Neural progenitor cell (in vitro differentiated cells): ENCODE data around the gene LGMN. TPM values are rescaled to one million over a fixed set of nuclear protein-coding genes. Genes with fewer than 3 reads are reported as not detected.
A peak's percentile ranks its signal among the peaks of the same experiment; 100 is the strongest.

Experiments
- DNase-seq: peaks from one replicate; pipeline ENCODE4 v3.0.0-alpha.2; 2016; ENCODE audit warnings: low spot score
- H2AFZ ChIP-seq: fragments of 200-600 bp; sonication (generic); replicated peaks from 2 replicates; pipeline ENCODE4 v1.6.1; 2016; ENCODE audit warnings: antibody characterized with exemption
- H3F3A ChIP-seq: fragments of 200-600 bp; sonication (generic); 2 replicates; pipeline ENCODE4 v1.6.1; 2016; ENCODE audit warnings: antibody characterized with exemption, low read depth
- H3K27ac ChIP-seq: fragments of 200-600 bp; sonication (generic); 2 replicates; pipeline ENCODE4 v1.5.1; 2016; ENCODE audit warnings: mild to moderate bottlenecking
- H3K27me3 ChIP-seq: fragments of 200-600 bp; sonication (generic); 2 replicates; pipeline ENCODE4 v1.6.1; 2016; ENCODE audit warnings: mild to moderate bottlenecking, moderate library complexity
- H3K36me3 ChIP-seq: fragments of 200-600 bp; sonication (generic); 2 replicates; pipeline ENCODE4 v1.5.1; 2016
- H3K4me1 ChIP-seq: fragments of 200-600 bp; sonication (generic); 2 replicates; pipeline ENCODE4 v1.6.1; 2016; ENCODE audit warnings: mixed run types
- H3K4me2 ChIP-seq: fragments of 200-600 bp; sonication (generic); 2 replicates; pipeline ENCODE4 v1.6.1; 2016
- H3K4me3 ChIP-seq: fragments of 200-600 bp; sonication (generic); 2 replicates; pipeline ENCODE4 v1.5.1; 2016
- H3K79me2 ChIP-seq: fragments of 200-600 bp; sonication (generic); 2 replicates; pipeline ENCODE4 v1.6.1; 2016; ENCODE audit warnings: low read depth
- H3K9ac ChIP-seq: fragments of 200-600 bp; sonication (generic); 2 replicates; pipeline ENCODE4 v1.6.1; 2016
- H3K9me3 ChIP-seq: fragments of 200-600 bp; sonication (generic); 2 replicates; pipeline ENCODE4 v1.5.1; 2016; ENCODE audit warnings: low read depth
- H4K20me1 ChIP-seq: fragments of 200-600 bp; sonication (generic); 2 replicates; pipeline ENCODE4 v1.6.1; 2016; ENCODE audit warnings: low read depth
- H3K27ac Mint-ChIP-seq: 3 replicates; pipeline ENCODE4 v1.8.0; 2021; ENCODE audit warnings: mixed read lengths
- H3K27me3 Mint-ChIP-seq: 2 replicates; pipeline ENCODE4 v1.8.0; 2022; ENCODE audit warnings: low read depth, mild to moderate bottlenecking, inconsistent platforms, moderate library complexity, mixed read lengths; ENCODE audit not compliant: insufficient read depth
- H3K36me3 Mint-ChIP-seq: 3 replicates; pipeline ENCODE4 v1.8.0; 2021; ENCODE audit warnings: mixed read lengths
- H3K4me1 Mint-ChIP-seq: 3 replicates; pipeline ENCODE4 v1.8.0; 2021; ENCODE audit warnings: mixed read lengths
- H3K4me3 Mint-ChIP-seq: 3 replicates; pipeline ENCODE4 v1.8.0; 2021; ENCODE audit warnings: mild to moderate bottlenecking, moderate library complexity, mixed read lengths
- H3K9me3 Mint-ChIP-seq: 3 replicates; pipeline ENCODE4 v1.8.0; 2020; ENCODE audit warnings: mixed read lengths
- EZH2 ChIP-seq: fragments of 200-600 bp; sonication (generic); IDR thresholded peaks from 2 replicates; pipeline ENCODE4 v1.6.1; 2017; ENCODE audit warnings: antibody characterized with exemption, mild to moderate bottlenecking, moderate library complexity
- EZH2phosphoT487 ChIP-seq: fragments of 200-600 bp; sonication (generic); IDR thresholded peaks from 2 replicates; pipeline ENCODE4 v1.6.1; 2017; ENCODE audit warnings: antibody characterized with exemption
- total RNA-seq: library from RNA; depleted of rRNA; stranded (reverse); fragments of >200 nt; gene quantifications from 2 replicates; pipeline ENCODE4 v1.2.3, GENCODE V29; 2015; ENCODE audit warnings: low replicate concordance
- TF ChIP-seq, protein P1 (sequence below): fragments of 200-600 bp; sonication (generic); IDR thresholded peaks from 2 replicates; pipeline ENCODE4 v1.5.1; 2017; ENCODE audit warnings: antibody characterized with exemption, mild to moderate bottlenecking

LGMN gene
- total RNA-seq, 1 donor from 2014 or later, result 87.0 TPM

DNA sequence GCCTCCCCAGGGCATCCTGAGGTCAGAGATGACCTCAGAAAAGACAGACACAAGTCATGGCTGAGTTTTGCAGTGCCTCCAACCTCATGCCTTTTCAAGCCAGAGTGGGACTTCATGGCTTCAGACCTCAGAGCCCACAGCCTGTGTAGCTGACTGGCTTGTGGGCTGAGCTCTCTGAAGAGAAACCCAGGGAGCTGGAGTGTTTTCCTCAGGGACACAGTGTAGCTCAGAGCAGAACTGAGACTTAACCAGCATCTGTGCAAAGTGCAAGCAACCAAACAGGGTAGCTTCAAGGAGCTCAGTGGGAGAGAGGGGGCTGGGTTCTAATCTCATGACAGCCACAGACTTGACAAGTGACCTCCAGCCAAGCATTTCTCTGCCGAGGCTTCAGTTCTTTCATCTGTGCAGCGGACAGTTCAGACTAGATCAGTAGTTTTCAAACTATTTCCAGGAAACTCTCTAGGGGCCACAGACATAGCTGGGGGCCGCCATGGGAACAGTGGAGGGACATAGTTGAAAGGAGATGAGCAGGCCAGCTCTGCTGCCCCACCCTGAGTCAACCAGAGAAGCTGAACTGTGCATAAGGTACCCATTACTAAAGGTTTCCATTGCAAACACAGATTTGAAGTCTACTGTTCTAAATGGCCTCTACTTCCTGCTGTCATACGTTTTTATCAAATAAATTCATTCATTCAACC lies 80.0 kb downstream of the LGMN start:
- DNase-seq, result no peak
- Histone ChIP-seq H3K79me2 (no peaks in the 10 kb centered on the region), H3K4me1 (no peaks in the 10 kb centered on the region), H3K27me3 (no peaks in the 10 kb centered on the region), H3K9ac (no peak overlapping the region), H3K4me2 (no peak overlapping the region), H3K4me3 (no peak overlapping the region), H3K36me3 (no peaks in the 10 kb centered on the region), H4K20me1 (no peaks in the 10 kb centered on the region), H3K27ac (no peak overlapping the region), H3K9me3 (no peaks in the 10 kb centered on the region), H2AFZ (no peak overlapping the region), H3F3A (no peaks in the 10 kb centered on the region)
- Mint-ChIP-seq H3K27me3 (peaks cover 4% of the 10 kb centered on the region), H3K9me3 (peaks cover 2% of the 10 kb centered on the region), H3K36me3 (no peaks in the 10 kb centered on the region), H3K4me3 (no peak overlapping the region), H3K4me1 (peaks cover 6% of the 10 kb centered on the region), H3K27ac (no peak overlapping the region)
- TF ChIP-seq, protein P1, sequence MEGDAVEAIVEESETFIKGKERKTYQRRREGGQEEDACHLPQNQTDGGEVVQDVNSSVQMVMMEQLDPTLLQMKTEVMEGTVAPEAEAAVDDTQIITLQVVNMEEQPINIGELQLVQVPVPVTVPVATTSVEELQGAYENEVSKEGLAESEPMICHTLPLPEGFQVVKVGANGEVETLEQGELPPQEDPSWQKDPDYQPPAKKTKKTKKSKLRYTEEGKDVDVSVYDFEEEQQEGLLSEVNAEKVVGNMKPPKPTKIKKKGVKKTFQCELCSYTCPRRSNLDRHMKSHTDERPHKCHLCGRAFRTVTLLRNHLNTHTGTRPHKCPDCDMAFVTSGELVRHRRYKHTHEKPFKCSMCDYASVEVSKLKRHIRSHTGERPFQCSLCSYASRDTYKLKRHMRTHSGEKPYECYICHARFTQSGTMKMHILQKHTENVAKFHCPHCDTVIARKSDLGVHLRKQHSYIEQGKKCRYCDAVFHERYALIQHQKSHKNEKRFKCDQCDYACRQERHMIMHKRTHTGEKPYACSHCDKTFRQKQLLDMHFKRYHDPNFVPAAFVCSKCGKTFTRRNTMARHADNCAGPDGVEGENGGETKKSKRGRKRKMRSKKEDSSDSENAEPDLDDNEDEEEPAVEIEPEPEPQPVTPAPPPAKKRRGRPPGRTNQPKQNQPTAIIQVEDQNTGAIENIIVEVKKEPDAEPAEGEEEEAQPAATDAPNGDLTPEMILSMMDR, result no peak

DNA sequence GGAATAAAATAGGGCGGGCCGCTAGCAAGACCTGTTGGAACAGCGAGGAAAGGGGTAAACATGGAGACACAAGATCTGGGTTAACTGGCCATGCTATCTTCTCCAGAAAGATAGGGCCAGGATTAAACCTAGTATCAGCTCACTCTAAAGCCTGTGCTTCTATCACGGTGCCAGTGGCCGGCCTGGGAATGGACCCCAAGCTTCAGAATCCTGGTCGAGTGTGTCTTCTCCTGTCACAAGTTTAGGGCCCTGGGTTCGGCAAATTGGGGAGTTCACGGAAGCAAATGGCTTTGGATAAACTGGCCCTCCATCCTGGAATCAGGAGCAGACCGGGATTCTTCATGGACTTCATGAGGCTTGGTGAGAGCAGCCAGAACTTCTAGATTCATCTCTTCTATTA lies 82.2 kb downstream of the LGMN start:
- no peaks in the 10 kb centered on the region for H4K20me1 ChIP-seq
- Mint-ChIP-seq H3K27ac (peak overlapping the region; percentile 43), H3K4me1 (peaks cover 11% of the 10 kb centered on the region), H3K36me3 (no peaks in the 10 kb centered on the region), H3K9me3 (peaks cover 2% of the 10 kb centered on the region), H3K4me3 (no peak overlapping the region), H3K27me3 (peaks cover 6% of the 10 kb centered on the region)
- no peaks in the 10 kb centered on the region for H3K4me1 ChIP-seq
- no peaks in the 10 kb centered on the region for H3K27me3 ChIP-seq
- no peak overlapping the region for H3K9ac ChIP-seq
- no peak overlapping the region for H3K4me2 ChIP-seq
- no peaks in the 10 kb centered on the region for H3K79me2 ChIP-seq
- no peak for TF ChIP-seq EZH2
- no peak for TF ChIP-seq EZH2phosphoT487
- TF ChIP-seq, protein P1, result no peak
- no peaks in the 10 kb centered on the region for H3K9me3 ChIP-seq
- H3K36me3 ChIP-seq, result no peaks in the 10 kb centered on the region
- H3K27ac ChIP-seq, result no peak overlapping the region
- no peak for DNase-seq
- no peak overlapping the region for H3K4me3 ChIP-seq
- H2AFZ ChIP-seq, result no peak overlapping the region
- no peaks in the 10 kb centered on the region for H3F3A ChIP-seq

DNA sequence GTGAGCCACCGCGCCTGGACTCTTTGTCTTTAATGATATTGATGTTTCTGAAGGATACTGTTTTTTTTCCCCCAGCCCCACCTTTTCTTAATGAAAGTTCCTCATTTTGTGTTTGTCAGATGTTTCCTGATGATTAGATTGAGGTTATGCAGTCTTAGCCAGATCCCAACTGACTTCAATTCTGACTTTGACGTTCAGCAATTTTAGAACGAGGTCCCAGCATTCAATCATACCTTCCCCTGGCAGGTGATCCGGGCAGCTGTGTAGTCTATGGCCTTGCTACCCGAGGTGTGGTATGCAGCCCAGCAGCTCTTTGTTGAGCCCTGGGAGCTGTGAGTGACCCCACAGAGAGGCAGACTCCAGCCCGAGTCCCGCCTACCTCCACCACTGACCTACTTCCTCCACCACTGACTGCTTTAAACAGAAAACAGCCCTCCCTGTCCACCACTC lies 82.7 kb downstream of the LGMN start:
- Mint-ChIP-seq H3K4me1 (peaks cover 11% of the 10 kb centered on the region), H3K4me3 (no peak overlapping the region), H3K9me3 (peaks cover 2% of the 10 kb centered on the region), H3K36me3 (no peaks in the 10 kb centered on the region), H3K27me3 (peaks cover 5% of the 10 kb centered on the region), H3K27ac (peak overlapping the region; percentile 43)
- no peak for DNase-seq
- Histone ChIP-seq H4K20me1 (no peaks in the 10 kb centered on the region), H3K4me3 (no peak overlapping the region), H3K4me1 (no peaks in the 10 kb centered on the region), H2AFZ (no peak overlapping the region), H3K36me3 (no peaks in the 10 kb centered on the region), H3F3A (no peaks in the 10 kb centered on the region), H3K4me2 (no peak overlapping the region), H3K9me3 (no peaks in the 10 kb centered on the region), H3K27me3 (no peaks in the 10 kb centered on the region), H3K79me2 (no peaks in the 10 kb centered on the region), H3K9ac (no peak overlapping the region), H3K27ac (no peak overlapping the region)
- TF ChIP-seq EZH2phosphoT487, result no peak
- no peak for TF ChIP-seq EZH2
- TF ChIP-seq, protein P1, result no peak
